Adipocyte (in vitro differentiated cells): ENCODE data around the gene PPP6R1.

Source experiments
- DNase-seq: peaks from one replicate; pipeline ENCODE4 v3.0.0-alpha.2; 2015; ENCODE audit warnings: low read depth
- H3K27me3 ChIP-seq: replicated peaks from 2 replicates; pipeline ENCODE4 v1.7.0; 2013; ENCODE audit warnings: mild to moderate bottlenecking, low read length, moderate library complexity; ENCODE audit not compliant: control insufficient read depth, insufficient read depth
- H3K36me3 ChIP-seq: 2 replicates; pipeline ENCODE4 v1.7.0; 2013; ENCODE audit warnings: low read length, mild to moderate bottlenecking, moderate library complexity; ENCODE audit not compliant: control insufficient read depth, insufficient read depth, severe bottlenecking
- H3K4me1 ChIP-seq: 2 replicates; pipeline ENCODE4 v1.7.0; 2013; ENCODE audit warnings: mild to moderate bottlenecking, low read length, moderate library complexity; ENCODE audit not compliant: control insufficient read depth, insufficient read depth
- H3K4me3 ChIP-seq: 2 replicates; pipeline ENCODE4 v1.7.0; 2013; ENCODE audit warnings: mild to moderate bottlenecking, low read length, moderate library complexity
- H3K9ac ChIP-seq: 2 replicates; pipeline ENCODE4 v1.7.0; 2013; ENCODE audit warnings: mild to moderate bottlenecking, low read length, moderate library complexity
- H3K9me3 ChIP-seq: 2 replicates; pipeline ENCODE4 v1.7.0; 2013; ENCODE audit warnings: mild to moderate bottlenecking, low read length, moderate library complexity; ENCODE audit not compliant: control insufficient read depth

Gene PPP6R1

DNA sequence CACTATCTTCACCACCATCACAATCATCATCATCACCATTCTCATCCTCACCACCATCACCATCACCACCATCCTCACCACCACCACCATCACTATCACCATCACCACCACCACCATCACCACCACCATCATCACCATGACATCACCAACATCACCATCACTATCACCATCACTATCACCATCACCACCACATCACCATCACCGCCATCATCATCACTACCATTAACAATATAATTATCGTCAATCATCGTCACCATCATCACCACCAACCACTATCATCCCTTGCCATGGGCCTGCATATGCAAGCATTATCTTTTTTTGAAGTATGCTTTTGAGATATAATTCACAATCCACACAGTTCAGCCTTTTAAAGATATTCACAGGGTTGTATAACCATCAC is 7.6 kb upstream of the PPP6R1 start:
- Histone ChIP-seq H3K4me1 (peaks cover 3% of the 10 kb centered on the region), H3K36me3 (no peaks in the 10 kb centered on the region), H3K4me3 (no peak overlapping the region), H3K9ac (no peak overlapping the region), H3K9me3 (no peaks in the 10 kb centered on the region), H3K27me3 (no peaks in the 10 kb centered on the region)
- DNase-seq, result no peak

DNA sequence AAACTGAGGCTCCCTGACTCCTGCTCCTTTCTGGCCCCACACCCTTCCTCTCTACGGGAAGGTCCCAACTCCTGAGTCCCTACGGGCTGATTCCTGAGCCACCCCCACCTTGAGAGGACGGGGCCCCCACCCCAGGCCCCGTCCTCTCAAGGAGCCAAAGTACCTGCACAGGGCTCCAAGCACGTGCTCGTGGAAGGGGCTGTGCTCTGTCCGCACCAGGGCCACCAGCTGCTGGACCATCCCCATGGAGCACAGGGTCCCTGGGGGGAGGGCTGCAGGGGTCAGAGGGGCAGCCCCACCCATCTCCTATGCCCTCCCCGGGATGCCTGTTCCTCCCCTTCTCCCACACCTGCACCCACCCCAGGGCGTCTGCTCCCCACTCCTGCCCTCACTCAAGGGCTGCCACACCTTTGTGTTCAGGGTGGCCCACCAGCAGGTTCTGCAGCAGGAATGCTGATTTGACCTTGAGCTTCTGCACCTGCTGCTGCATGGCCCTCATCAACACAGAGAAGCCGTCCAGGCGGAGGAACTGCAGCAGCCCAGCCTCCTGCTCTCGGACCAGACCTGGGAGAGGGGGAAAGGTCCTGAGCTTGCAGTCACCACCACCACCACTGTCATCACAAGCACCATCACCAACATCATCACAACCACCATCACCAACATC is 7.0 kb upstream of the PPP6R1 start:
- H3K4me3 ChIP-seq, result no peak overlapping the region
- DNase-seq, result no peak
- H3K36me3 ChIP-seq, result no peaks in the 10 kb centered on the region
- H3K4me1 ChIP-seq, result peaks cover 3% of the 10 kb centered on the region
- no peaks in the 10 kb centered on the region for H3K27me3 ChIP-seq
- H3K9ac ChIP-seq, result no peak overlapping the region
- H3K9me3 ChIP-seq, result no peaks in the 10 kb centered on the region

- Histone ChIP-seq H3K4me3 (no peak overlapping the region), H3K9me3 (no peaks in the 10 kb centered on the region), H3K36me3 (no peaks in the 10 kb centered on the region), H3K27me3 (no peaks in the 10 kb centered on the region), H3K4me1 (peaks cover 3% of the 10 kb centered on the region), H3K9ac (no peak overlapping the region)
- no peak for DNase-seq
Measured at GRCh38 chr19:55265173-55265572, 6.4 kb upstream of the PPP6R1 start.

DNA sequence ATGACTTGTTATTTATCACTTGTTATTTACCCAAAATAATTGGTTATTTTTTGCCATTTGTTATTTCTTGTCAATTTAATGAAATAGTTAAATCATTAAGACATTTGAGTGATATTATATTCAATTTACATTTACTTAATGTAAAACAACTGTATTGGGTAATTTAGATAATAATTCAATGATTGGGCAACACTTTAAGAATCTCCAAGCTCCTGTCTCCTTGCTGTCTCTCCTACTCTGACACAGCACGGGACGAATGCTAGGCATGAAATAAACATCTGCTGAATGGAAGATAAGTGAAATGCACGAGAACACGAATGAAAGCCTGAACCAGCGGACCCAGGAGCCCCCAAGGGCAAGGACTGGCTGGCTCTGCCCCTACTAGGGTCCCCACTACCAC is 5.7 kb upstream of the PPP6R1 start:
- Histone ChIP-seq H3K36me3 (no peaks in the 10 kb centered on the region), H3K9me3 (no peaks in the 10 kb centered on the region), H3K4me3 (no peak overlapping the region), H3K9ac (no peak overlapping the region), H3K4me1 (peaks cover 8% of the 10 kb centered on the region), H3K27me3 (no peaks in the 10 kb centered on the region)
- DNase-seq, result no peak

GRCh38 chr19:55262359-55262758 is 3.5 kb upstream of the PPP6R1 start:
- no peaks in the 10 kb centered on the region for H3K27me3 ChIP-seq
- no peaks in the 10 kb centered on the region for H3K36me3 ChIP-seq
- no peak for DNase-seq
- H3K9me3 ChIP-seq, result no peaks in the 10 kb centered on the region
- H3K9ac ChIP-seq, result no peak overlapping the region
- H3K4me1 ChIP-seq, result peaks cover 14% of the 10 kb centered on the region
- no peak overlapping the region for H3K4me3 ChIP-seq

DNA sequence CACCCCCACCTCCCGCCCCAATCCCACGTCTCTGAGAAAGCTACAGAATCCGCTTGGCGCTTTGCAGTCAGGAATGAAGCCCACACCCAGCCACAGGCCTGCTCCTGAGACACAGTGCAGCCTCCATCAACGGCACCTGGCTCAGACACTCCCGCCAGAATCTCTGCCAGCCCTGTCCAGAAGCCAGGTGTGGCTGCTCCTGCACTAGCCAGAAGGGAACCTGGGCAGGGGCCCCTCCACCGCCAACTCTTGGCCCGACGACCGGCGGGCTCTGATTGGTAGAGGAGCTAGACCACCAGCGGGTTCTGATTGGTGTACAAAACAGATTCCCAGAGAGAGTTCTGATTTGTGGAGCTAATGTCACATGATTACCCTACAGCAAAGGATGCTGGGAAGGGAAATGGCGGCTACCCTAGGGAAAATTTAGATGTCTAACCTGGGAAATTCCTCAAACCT is 2.9 kb upstream of the PPP6R1 start:
- no peak for DNase-seq
- Histone ChIP-seq H3K9me3 (no peaks in the 10 kb centered on the region), H3K9ac (no peak overlapping the region), H3K4me1 (peaks cover 20% of the 10 kb centered on the region), H3K36me3 (no peaks in the 10 kb centered on the region), H3K4me3 (no peak overlapping the region), H3K27me3 (no peaks in the 10 kb centered on the region)

DNA sequence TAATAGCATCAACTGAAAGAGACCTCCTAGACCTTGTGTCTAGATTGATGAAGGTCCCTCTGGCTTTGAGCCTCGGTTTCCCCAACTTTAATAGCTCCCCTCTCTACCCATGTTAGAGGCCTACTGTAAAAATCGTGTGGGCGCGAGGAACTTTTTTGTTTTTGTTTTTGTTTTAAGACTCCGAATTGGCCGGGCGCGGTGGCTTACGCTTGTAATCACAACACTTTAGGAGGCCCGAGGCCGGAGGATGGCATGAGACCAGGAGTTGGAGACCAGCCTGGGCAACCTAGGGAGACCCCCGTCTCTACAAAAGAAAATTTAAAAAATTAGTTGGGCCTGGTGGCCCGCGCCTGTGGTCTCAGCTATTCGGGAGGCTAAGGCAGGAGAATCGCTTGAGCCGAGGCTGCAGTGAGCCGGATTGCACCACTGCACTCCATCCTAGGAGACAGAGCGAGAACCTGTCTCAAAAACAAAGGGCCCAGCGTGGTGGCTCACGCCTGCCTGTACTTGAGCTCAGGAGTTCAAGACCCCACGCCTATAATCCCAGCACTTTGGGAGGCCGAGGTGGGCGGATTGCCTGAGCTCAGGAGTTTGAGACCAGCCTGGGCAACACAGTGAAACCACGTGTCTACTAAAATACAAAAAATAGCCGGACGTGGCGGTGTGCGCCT is 858 bp upstream of the PPP6R1 start:
- H3K9me3 ChIP-seq, result no peaks in the 10 kb centered on the region
- peak overlapping the region; percentile 99 for H3K9ac ChIP-seq
- peaks cover 39% of the 10 kb centered on the region for H3K4me1 ChIP-seq
- no peaks in the 10 kb centered on the region for H3K36me3 ChIP-seq
- peak overlapping the region; percentile 94 for H3K4me3 ChIP-seq
- no peaks in the 10 kb centered on the region for H3K27me3 ChIP-seq
- no peak for DNase-seq

- DNase-seq, result peak; percentile 66
- Histone ChIP-seq H3K9ac (peak overlapping the region; percentile 99), H3K27me3 (no peaks in the 10 kb centered on the region), H3K4me3 (peak overlapping the region; percentile 94), H3K9me3 (no peaks in the 10 kb centered on the region), H3K4me1 (peaks cover 43% of the 10 kb centered on the region), H3K36me3 (no peaks in the 10 kb centered on the region)
Measured at GRCh38 chr19:55258476-55258827, 365 bp downstream of the PPP6R1 start.

DNA sequence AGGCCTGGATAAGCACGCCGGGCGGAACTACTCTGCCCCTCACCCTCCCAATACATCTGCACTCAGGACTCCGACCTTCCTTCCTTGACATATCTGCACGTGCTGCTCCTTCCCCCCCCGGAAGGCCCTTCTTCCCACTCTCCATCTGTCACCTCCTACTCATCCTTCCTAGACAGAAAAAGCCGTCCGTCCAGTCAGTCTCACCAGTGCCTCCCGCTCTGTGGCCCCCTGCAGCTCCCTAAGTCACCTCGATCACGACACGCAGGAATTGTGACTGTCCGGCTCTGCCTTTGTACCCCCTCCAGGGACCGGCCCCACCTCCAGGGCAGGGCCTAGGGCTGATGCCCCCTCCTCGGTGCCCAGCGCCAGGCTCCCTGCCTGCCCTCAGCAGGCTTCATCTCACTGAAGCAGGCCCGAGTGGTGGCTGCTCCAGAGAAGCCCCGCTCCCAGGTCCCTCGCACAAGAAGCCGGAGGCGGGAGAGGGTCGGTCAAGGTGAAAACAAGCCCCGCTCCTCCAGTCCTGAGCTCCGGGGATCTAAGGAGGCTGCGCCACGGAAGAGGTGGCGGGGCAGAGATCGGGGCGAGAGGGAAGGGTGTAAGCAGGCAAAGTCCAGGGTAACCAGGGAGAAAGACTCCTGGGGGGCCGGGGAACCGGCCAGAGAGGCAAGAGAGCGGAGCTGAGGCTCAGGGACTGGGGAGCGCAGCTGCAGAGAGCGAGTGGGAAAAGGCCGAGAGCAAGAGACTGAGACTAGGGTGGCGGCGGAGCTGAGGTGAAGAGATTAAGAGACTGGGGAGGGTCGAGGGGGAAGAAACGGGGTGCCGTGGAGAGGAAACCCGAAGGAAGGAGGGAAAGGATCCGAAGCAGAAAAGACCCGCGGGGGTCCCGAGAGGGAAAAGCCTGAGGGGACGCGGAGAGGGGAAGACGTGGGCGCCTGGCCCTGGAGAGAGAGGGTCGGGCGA is 1.1 kb downstream of the PPP6R1 start:
- H3K27me3 ChIP-seq, result no peaks in the 10 kb centered on the region
- H3K36me3 ChIP-seq, result no peaks in the 10 kb centered on the region
- peaks cover 50% of the 10 kb centered on the region for H3K4me1 ChIP-seq
- DNase-seq, result peak; percentile 55
- H3K9me3 ChIP-seq, result no peaks in the 10 kb centered on the region
- peak overlapping the region; percentile 94 for H3K4me3 ChIP-seq
- H3K9ac ChIP-seq, result peak overlapping the region; percentile 99

- no peaks in the 10 kb centered on the region for H3K36me3 ChIP-seq
- no peaks in the 10 kb centered on the region for H3K27me3 ChIP-seq
- DNase-seq, result no peak
- no peaks in the 10 kb centered on the region for H3K9me3 ChIP-seq
- H3K4me3 ChIP-seq, result peak overlapping the region; percentile 94
- H3K9ac ChIP-seq, result peak overlapping the region; percentile 99
- H3K4me1 ChIP-seq, result peaks cover 51% of the 10 kb centered on the region
Measured at GRCh38 chr19:55256562-55257460, 2.0 kb downstream of the PPP6R1 start.
